CD4-positive, alpha-beta T cell treated with Interleukin-2 at 100 ng/mL for 4 hours (primary cell): Measurements from ENCODE around the gene POTEH.
"Not testable (repeated sequence)": the region's sequence is repeated elsewhere in the genome, so short reads cannot be mapped to it uniquely, and the experiment has no call there.

Source experiments
- DNase-seq: peaks from one replicate; pipeline ENCODE4 v3.0.0-alpha.2; 2020; ENCODE audit warnings: low spot score

POTEH gene

GRCh38 chr22:15738157-15738908 lies 48.5 kb downstream of the POTEH start:
- DNase-seq: not testable (repeated sequence)

GRCh38 chr22:15738909-15739391 lies 49.1 kb downstream of the POTEH start:
- DNase-seq: not testable (repeated sequence)

DNA sequence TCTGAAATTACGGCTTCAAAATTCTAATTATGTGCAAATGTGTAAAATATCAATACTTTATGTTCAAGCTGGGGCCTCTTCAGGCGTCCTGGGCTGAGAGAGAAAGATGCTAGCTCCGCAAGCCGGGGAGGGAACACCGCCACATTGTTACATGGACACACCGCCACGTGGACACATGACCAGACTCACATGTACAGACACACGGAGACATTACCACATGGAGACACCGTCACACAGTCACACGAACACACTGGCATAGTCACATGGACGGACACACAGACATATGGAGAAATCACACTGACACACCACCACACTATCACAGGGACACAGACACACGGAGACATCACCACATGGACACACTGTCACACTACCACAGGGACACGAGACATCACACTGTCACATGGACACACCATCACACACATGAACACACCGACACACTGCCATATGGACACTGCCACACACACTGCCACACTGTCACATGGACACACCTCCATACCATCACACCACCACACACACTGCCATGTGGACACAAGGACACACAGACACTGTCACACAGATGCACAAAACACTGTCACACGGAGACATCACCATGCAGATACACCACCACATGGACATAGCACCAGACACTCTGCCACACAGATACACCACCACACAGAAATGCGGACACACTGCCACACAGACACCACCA lies 58.0 kb downstream of the POTEH start:
- DNase-seq: not testable (repeated sequence)

- DNase-seq: not testable (repeated sequence)
Observed at GRCh38 chr22:15749181-15749970, 59.5 kb downstream of the POTEH start.

DNA sequence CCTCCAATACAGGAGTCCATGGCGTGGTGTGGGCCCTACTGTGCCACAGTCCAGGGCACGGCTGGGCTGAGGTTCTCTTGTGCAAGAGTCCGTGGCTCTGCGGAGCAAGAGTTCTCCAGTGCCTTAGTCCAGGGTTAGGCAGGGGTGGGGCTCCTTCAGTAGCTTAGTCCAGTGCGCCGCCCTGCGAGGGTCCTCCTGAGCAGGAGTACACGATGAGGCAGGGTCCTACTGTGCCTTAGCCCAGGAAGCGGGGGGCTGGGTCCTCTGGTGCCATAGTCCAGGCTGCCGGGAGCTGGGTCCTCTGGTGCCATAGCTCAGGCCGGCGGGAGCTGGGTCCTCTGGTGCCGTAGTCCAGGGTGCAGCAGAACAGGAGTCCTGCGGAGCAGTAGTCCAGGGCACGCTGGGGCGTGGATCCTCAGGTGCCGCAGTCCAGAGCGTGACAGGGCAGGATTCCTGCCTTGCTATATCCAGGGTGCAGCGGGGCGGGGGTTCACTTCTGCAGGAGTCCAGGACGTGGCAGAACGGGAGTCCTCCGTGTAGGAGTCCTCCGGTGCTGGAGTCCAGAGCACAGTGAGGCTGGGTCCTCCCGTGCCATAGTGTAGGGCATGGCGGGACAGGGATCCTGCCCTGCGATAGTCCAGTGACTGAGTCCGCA lies 69.7 kb downstream of the POTEH start:
- not testable (repeated sequence) for DNase-seq

- DNase-seq: not testable (repeated sequence)
Observed at GRCh38 chr22:15760388-15761150, 70.7 kb downstream of the POTEH start.

DNA sequence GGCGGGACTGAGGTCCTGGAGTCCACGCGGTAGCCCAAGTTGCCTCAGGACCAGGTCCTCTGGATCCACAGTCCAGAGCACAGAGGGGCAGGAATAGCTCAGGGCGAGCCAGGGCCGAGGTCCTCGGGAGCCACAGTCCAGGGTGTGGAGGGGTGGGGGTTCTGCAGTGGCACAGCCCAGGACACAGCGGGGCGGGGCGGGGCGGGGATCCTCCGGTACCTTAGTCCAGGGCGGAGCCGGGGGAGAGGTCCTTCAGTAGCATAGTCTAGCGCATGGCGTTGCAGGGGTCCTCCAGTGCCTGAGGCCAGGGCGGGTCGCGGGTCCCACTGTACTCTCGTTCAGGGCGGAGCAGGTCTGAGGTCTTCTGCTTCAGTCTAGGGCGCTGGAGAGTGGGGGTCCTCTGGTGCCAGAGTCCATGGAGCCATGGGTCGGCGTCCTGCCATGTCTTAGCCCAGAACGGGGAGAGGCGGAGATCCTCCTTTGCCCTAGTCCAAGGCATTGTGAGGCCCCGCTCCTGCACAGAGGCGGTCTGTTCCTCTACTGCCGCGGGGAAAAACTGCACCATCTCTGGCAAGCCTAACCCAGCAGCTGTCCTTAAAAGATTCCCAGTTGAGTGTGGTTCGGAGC lies 71.4 kb downstream of the POTEH start:
- DNase-seq: not testable (repeated sequence)

DNA sequence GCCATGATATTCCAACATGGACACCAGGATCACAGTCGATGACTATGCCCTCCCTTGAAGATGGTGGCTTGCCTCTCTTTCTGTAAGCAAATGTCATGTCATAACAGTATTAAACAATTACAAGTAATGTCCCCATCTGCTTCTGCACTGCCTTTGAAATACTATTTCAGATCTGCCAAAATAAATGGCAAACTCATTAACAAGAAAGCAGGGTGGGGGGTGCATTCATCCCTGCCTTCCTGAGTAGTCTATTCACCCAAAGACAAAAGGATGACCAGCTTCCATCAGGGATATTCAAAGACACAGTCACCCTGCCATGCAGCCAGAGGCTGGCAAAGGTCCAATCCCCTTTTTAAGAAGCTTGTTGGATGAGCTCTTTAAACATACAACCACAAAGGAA lies 73.7 kb downstream of the POTEH start:
- not testable (repeated sequence) for DNase-seq
